ENCODE results near the gene HSD17B4. TPM values are rescaled to one million over a fixed set of nuclear protein-coding genes. Genes with fewer than 3 reads are reported as not detected.

HSD17B4 gene
- total RNA-seq, 1 experiment from 2014 or later, result 269 TPM

- no peaks in the 10 kb centered on the region for H3K27me3 Mint-ChIP-seq (ENCODE audit: low read depth)
- H2AK5ac ChIP-seq (ENCODE audit: insufficient read length, low read length), result no peak overlapping the region
- no peaks in the 10 kb centered on the region for H3K9me3 ChIP-seq (ENCODE audit: control insufficient read depth, low read depth, low read length)
- no peak overlapping the region for H2BK5ac ChIP-seq (ENCODE audit: insufficient read length, low read length)
- no peak overlapping the region for H4K5ac ChIP-seq (ENCODE audit: insufficient read length, low read depth, low read length)
- no peak overlapping the region for H3K4ac ChIP-seq (ENCODE audit: low read depth, low read length)
- H3K27ac ChIP-seq (ENCODE audit: insufficient read length, low read depth, low read length), result no peak overlapping the region
- H4K20me1 ChIP-seq (ENCODE audit: control insufficient read depth, insufficient read depth, insufficient read length), result no peaks in the 10 kb centered on the region
- no peak overlapping the region for H3T11ph ChIP-seq (ENCODE audit: low read length)
- no peaks in the 10 kb centered on the region for H3K23me2 ChIP-seq (ENCODE audit: insufficient read length, low read depth, low read length, poor library complexity, severe bottlenecking)
- H3K18ac ChIP-seq (ENCODE audit: insufficient read length, low read depth, low read length), result no peak overlapping the region
- H3K4me3 Mint-ChIP-seq, result no peak overlapping the region
- no peaks in the 10 kb centered on the region for H3K4me1 ChIP-seq (ENCODE audit: insufficient read depth, low read length)
- H3K9ac ChIP-seq (ENCODE audit: extremely low read depth, insufficient read length, low read length), result no peak overlapping the region
- H3K27me3 ChIP-seq (ENCODE audit: insufficient read depth, low read length), result no peaks in the 10 kb centered on the region
- TF ChIP-seq, protein P1, sequence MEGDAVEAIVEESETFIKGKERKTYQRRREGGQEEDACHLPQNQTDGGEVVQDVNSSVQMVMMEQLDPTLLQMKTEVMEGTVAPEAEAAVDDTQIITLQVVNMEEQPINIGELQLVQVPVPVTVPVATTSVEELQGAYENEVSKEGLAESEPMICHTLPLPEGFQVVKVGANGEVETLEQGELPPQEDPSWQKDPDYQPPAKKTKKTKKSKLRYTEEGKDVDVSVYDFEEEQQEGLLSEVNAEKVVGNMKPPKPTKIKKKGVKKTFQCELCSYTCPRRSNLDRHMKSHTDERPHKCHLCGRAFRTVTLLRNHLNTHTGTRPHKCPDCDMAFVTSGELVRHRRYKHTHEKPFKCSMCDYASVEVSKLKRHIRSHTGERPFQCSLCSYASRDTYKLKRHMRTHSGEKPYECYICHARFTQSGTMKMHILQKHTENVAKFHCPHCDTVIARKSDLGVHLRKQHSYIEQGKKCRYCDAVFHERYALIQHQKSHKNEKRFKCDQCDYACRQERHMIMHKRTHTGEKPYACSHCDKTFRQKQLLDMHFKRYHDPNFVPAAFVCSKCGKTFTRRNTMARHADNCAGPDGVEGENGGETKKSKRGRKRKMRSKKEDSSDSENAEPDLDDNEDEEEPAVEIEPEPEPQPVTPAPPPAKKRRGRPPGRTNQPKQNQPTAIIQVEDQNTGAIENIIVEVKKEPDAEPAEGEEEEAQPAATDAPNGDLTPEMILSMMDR (conservative IDR thresholded peaks at IDR 0.05), result no peak
- no peaks in the 10 kb centered on the region for H3K79me2 ChIP-seq (ENCODE audit: insufficient read depth, low read length)
- no peak overlapping the region for H2BK15ac ChIP-seq (ENCODE audit: low read depth, low read length)
- H4K8ac ChIP-seq (replicated peaks; ENCODE audit: insufficient read length, low read depth, low read length), result no peak overlapping the region
- H2BK12ac ChIP-seq (ENCODE audit: insufficient read length, low read depth, low read length), result no peak overlapping the region
- H2BK120ac ChIP-seq (ENCODE audit: low read depth, low read length, poor library complexity, severe bottlenecking), result no peak overlapping the region
- H3K14ac ChIP-seq (ENCODE audit: insufficient read depth, low read length), result no peak overlapping the region
- no peaks in the 10 kb centered on the region for H3K79me1 ChIP-seq (ENCODE audit: insufficient read depth, low read depth, low read length, poor library complexity, severe bottlenecking)
- H3K4me1 Mint-ChIP-seq, result no peaks in the 10 kb centered on the region
- H2AFZ ChIP-seq (ENCODE audit: low read length), result no peak overlapping the region
- H4K91ac ChIP-seq (ENCODE audit: insufficient read length, low read depth, low read length), result no peak overlapping the region
- peaks cover 0 to 7% of the 10 kb centered on the region in 2 experiments; a peak in 2 of 5 replicates for H3K9me3 Mint-ChIP-seq
- no peak for DNase-seq
- H3K36me3 Mint-ChIP-seq (ENCODE audit: insufficient read depth in 1 of 3, low read depth in 3 of 3), result peaks cover 27 to 42% (median 37%) of the 10 kb centered on the region in 3 experiments
- no peak overlapping the region for H3K23ac ChIP-seq (ENCODE audit: insufficient read length, low read depth, low read length)
- no CpG with 5 or more reads among the region's 1 CpG for WGBS (ENCODE audit: extremely low coverage, insufficient read length, low lambda C conversion rate)
- H2BK20ac ChIP-seq (ENCODE audit: low read depth, low read length, poor library complexity, severe bottlenecking), result no peak overlapping the region
- no peak overlapping the region for H3K56ac ChIP-seq (ENCODE audit: insufficient read length, low read depth, low read length)
- H3K27ac Mint-ChIP-seq, result no peak overlapping the region
- no peak overlapping the region for H3K4me2 ChIP-seq (ENCODE audit: insufficient read depth, insufficient read length, low read length)
Measured at GRCh38 chr5:119521232-119521631, 68.9 kb downstream of the HSD17B4 start.

All from H9 (cell line).